Measurements from ENCODE around the gene EPB42.
"Not testable (repeated sequence)": the region's sequence is repeated elsewhere in the genome, so short reads cannot be mapped to it uniquely, and the experiment has no call there.

The EPB42 gene

GRCh38 chr15:43213466-43213865 is 7.4 kb downstream of the EPB42 start:
- H3K4me3 ChIP-seq (ENCODE audit: low read depth, low read length), result no peak overlapping the region

GRCh38 chr15:43212951-43213350 is 7.9 kb downstream of the EPB42 start:
- H3K4me3 ChIP-seq (ENCODE audit: low read depth, low read length), result no peak overlapping the region

- H3K4me3 ChIP-seq (ENCODE audit: low read depth, low read length), result no peak overlapping the region
These were observed 8.5 kb downstream of the EPB42 start for GRCh38 chr15:43212299-43212698.

GRCh38 chr15:43211224-43211735 is 9.5 kb downstream of the EPB42 start:
- H3K4me3 ChIP-seq (ENCODE audit: low read depth, low read length), result no peak overlapping the region

- H3K4me3 ChIP-seq (ENCODE audit: low read depth, low read length), result no peak overlapping the region
These were observed 10.0 kb downstream of the EPB42 start for GRCh38 chr15:43210807-43211206.

- no peak overlapping the region for H3K4me3 ChIP-seq (ENCODE audit: low read depth, low read length)
These were observed 10.6 kb downstream of the EPB42 start for GRCh38 chr15:43210172-43210745.

GRCh38 chr15:43209059-43209824 is 11.6 kb downstream of the EPB42 start:
- H3K4me3 ChIP-seq (ENCODE audit: low read depth, low read length), result no peak overlapping the region

GRCh38 chr15:43208052-43209002 is 12.5 kb downstream of the EPB42 start:
- no peak overlapping the region for H3K4me3 ChIP-seq (ENCODE audit: low read depth, low read length)

- H3K4me3 ChIP-seq (ENCODE audit: low read depth, low read length), result no peak overlapping the region
These were observed 13.8 kb downstream of the EPB42 start for GRCh38 chr15:43207024-43207423.

GRCh38 chr15:43206054-43206453 is 14.8 kb downstream of the EPB42 start:
- no peak overlapping the region for H3K4me3 ChIP-seq (ENCODE audit: low read depth, low read length)

- no peak overlapping the region for H3K4me3 ChIP-seq (ENCODE audit: low read depth, low read length)
These were observed 16.6 kb downstream of the EPB42 start for GRCh38 chr15:43204016-43204901.

GRCh38 chr15:43199945-43200488 is 20.8 kb downstream of the EPB42 start:
- no peak overlapping the region for H3K4me3 ChIP-seq (ENCODE audit: low read depth, low read length)

GRCh38 chr15:43198992-43199391 is 21.8 kb downstream of the EPB42 start:
- no peak overlapping the region for H3K4me3 ChIP-seq (ENCODE audit: low read depth, low read length)

GRCh38 chr15:43198556-43198955 is 22.3 kb downstream of the EPB42 start:
- H3K4me3 ChIP-seq (ENCODE audit: low read depth, low read length), result not testable (repeated sequence)

GRCh38 chr15:43197773-43198172 is 23.0 kb downstream of the EPB42 start:
- not testable (repeated sequence) for H3K4me3 ChIP-seq (ENCODE audit: low read depth, low read length)

GRCh38 chr15:43196760-43197548 is 23.9 kb downstream of the EPB42 start:
- H3K4me3 ChIP-seq (ENCODE audit: low read depth, low read length), result no peak overlapping the region

- H3K4me3 ChIP-seq (ENCODE audit: low read depth, low read length), result no peak overlapping the region
These were observed 26.0 kb downstream of the EPB42 start for GRCh38 chr15:43194795-43195194.

- no peak overlapping the region for H3K4me3 ChIP-seq (ENCODE audit: low read depth, low read length)
These were observed 27.1 kb downstream of the EPB42 start for GRCh38 chr15:43193710-43194109.

- H3K4me3 ChIP-seq (ENCODE audit: low read depth, low read length), result no peak overlapping the region
These were observed 30.6 kb downstream of the EPB42 start for GRCh38 chr15:43190178-43190577.
